ENCODE data around the gene CHD3. TPM values are rescaled to one million over a fixed set of nuclear protein-coding genes. Genes with fewer than 3 reads are reported as not detected.
A peak's percentile ranks its signal among the peaks of the same experiment; 100 is the strongest.

The CHD3 gene
- total and polyA plus RNA-seq, 2 donors (not counting 1 experiment from before 2014, with no cell fraction given): 68.1 to 69.1 TPM

DNA sequence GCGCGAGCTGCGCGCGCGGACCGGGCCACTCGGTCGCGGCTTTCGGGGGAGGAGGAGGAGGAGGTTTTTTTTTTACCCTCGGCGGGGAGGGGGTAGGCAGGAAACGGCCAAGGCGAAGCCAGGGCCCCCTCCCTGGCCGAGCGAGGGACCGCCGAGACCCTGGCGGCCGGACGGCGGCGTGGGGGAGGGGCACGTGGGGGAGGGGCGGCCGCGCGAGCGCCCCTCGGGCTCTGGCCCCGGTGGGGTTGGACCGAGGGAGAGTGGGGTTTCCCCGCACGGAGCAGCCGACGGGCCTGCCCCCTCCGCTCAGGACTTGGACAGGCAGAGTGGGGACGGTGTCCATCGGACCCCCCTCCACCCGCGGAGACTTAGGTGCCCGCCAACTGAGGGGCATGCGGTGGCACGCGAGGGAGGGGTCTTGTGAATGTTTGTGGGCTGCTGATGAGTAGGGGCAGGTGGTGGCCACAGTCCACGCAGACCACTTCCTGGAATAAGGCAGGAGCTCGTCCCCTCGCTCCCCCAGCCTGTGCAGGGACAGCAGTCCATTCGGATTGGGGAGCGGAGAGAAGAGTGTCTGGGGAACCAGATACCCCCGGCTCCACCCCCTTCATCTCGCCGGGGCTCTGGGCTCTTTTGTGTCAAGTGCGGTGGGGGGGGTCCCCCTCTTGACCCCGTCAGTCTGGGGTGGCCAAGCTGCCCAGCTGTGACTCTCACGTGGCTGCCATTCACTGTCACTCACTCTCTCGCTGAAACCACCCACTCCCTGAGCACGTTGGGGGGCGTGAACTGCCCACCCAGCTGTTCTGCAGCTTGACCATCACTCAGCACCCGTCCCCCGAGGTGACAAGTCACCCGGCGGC is 3.0 kb upstream of the CHD3 start:
- TF ChIP-seq, protein P1, sequence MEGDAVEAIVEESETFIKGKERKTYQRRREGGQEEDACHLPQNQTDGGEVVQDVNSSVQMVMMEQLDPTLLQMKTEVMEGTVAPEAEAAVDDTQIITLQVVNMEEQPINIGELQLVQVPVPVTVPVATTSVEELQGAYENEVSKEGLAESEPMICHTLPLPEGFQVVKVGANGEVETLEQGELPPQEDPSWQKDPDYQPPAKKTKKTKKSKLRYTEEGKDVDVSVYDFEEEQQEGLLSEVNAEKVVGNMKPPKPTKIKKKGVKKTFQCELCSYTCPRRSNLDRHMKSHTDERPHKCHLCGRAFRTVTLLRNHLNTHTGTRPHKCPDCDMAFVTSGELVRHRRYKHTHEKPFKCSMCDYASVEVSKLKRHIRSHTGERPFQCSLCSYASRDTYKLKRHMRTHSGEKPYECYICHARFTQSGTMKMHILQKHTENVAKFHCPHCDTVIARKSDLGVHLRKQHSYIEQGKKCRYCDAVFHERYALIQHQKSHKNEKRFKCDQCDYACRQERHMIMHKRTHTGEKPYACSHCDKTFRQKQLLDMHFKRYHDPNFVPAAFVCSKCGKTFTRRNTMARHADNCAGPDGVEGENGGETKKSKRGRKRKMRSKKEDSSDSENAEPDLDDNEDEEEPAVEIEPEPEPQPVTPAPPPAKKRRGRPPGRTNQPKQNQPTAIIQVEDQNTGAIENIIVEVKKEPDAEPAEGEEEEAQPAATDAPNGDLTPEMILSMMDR (IDR thresholded peaks at IDR 0.05): no peak
- no peak for TF ChIP-seq EZH2 (IDR thresholded peaks at IDR 0.05; ENCODE audit: borderline replicate concordance, insufficient read depth, low read depth, low read length, poor library complexity, severe bottlenecking)
- Histone ChIP-seq H3K27ac (ENCODE audit: low read length in 2 of 2) (peak overlapping the region; percentile 46 to 68), H3K9ac (ENCODE audit: low read length) (peak overlapping the region; percentile 68), H2AFZ (ENCODE audit: insufficient read depth, low read depth, low read length, poor library complexity, severe bottlenecking) (peak overlapping the region; percentile 69), H3K79me2 (ENCODE audit: control insufficient read depth, insufficient read depth, low read length) (peaks cover 14% of the 10 kb centered on the region), H3K4me3 (ENCODE audit: control extremely low read depth in 1 of 5, extremely low read depth in 1 of 5, insufficient read depth in 1 of 5, low read depth in 2 of 5, low read length in 4 of 5) (peak overlapping the region; percentile 63 to 81 (median 72)), H4K20me1 (ENCODE audit: control insufficient read depth, insufficient read depth, low read length, poor library complexity, severe bottlenecking) (no peaks in the 10 kb centered on the region), H3K36me3 (replicated peaks in 1 of 2; ENCODE audit: control extremely low read depth in 1 of 2, control insufficient read depth in 1 of 2, extremely low read depth in 1 of 2, insufficient read depth in 2 of 2, low read length in 1 of 2) (peaks cover 0 to 2% of the 10 kb centered on the region in 2 experiments), H3K9me3 (ENCODE audit: control extremely low read depth in 1 of 3, control insufficient read depth in 2 of 3, insufficient read depth in 1 of 3, low read length in 2 of 3) (no peaks in the 10 kb centered on the region), H3K27me3 (replicated peaks in 1 of 4; ENCODE audit: control extremely low read depth in 1 of 4, control insufficient read depth in 3 of 4, insufficient read depth in 4 of 4, low read length in 3 of 4) (no peaks in the 10 kb centered on the region), H3K4me1 (ENCODE audit: control insufficient read depth in 2 of 2, insufficient read depth in 2 of 2, low read length in 2 of 2) (peaks cover 32 to 47% of the 10 kb centered on the region in 2 donors), H3K4me2 (replicated peaks; ENCODE audit: low read depth, low read length, poor library complexity, severe bottlenecking) (peak overlapping the region; percentile 86)
- WGBS (ENCODE audit: insufficient coverage): 1% methylated on average over 47 of the region's 64 CpGs
- Mint-ChIP-seq H3K4me1 (peaks cover 3% of the 10 kb centered on the region), H3K27me3 (no peaks in the 10 kb centered on the region), H3K4me3 (no peak overlapping the region), H3K9me3 (ENCODE audit: insufficient read depth) (no peaks in the 10 kb centered on the region), H3K27ac (no peak overlapping the region)
- ChIA-PET POLR2A (interaction anchor here (0.7 to 1.4 kb wide), 5 partner anchors 29 to 52 kb away, joined by 3 to 8 read pairs (median 4); partner anchors contain the start of genes NAA38 and RNF227), CTCF (interaction anchor here (0.6 to 1.4 kb wide), 8 partner anchors 17 to 171 kb away, joined by 3 to 5 read pairs (median 3); partner anchors contain the start of genes CYB5D1, NAA38 and RNF227)
- intact Hi-C loops (cut with micrococcal nuclease): loop anchor here (10.0 kb wide), 1 partner anchor 141 kb away; no protein-coding TSS in a partner anchor
- ATAC-seq (ENCODE audit: low read depth) (peak; percentile 25), DNase-seq (peak; percentile 64)

All from B cell (primary cell).